Esophagus squamous epithelium (tissue), 4 donors: ENCODE measurements around the gene TMEM258.

Experiments used
- POLR2A ChIP-seq, 4 donors: fragments of 450-650 bp; IDR thresholded peaks; one replicate each; pipeline ENCODE4 v1.6.1; 2017; ENCODE audit warnings: antibody characterized with exemption in 4 of 4, mild to moderate bottlenecking in 4 of 4, moderate library complexity in 3 of 4
- TF ChIP-seq, protein P1 (sequence below), 6 experiments: fragments of 450-650 bp in 4 of 6; fragments of 200-600 bp in 2 of 6; sonication (generic) in 2 of 6; IDR thresholded peaks; one replicate each; pipeline ENCODE4 v1.5.1; 2016 to 2019; ENCODE audit warnings: antibody characterized with exemption in 6 of 6, mild to moderate bottlenecking in 4 of 6, moderate library complexity in 4 of 6

DNA sequence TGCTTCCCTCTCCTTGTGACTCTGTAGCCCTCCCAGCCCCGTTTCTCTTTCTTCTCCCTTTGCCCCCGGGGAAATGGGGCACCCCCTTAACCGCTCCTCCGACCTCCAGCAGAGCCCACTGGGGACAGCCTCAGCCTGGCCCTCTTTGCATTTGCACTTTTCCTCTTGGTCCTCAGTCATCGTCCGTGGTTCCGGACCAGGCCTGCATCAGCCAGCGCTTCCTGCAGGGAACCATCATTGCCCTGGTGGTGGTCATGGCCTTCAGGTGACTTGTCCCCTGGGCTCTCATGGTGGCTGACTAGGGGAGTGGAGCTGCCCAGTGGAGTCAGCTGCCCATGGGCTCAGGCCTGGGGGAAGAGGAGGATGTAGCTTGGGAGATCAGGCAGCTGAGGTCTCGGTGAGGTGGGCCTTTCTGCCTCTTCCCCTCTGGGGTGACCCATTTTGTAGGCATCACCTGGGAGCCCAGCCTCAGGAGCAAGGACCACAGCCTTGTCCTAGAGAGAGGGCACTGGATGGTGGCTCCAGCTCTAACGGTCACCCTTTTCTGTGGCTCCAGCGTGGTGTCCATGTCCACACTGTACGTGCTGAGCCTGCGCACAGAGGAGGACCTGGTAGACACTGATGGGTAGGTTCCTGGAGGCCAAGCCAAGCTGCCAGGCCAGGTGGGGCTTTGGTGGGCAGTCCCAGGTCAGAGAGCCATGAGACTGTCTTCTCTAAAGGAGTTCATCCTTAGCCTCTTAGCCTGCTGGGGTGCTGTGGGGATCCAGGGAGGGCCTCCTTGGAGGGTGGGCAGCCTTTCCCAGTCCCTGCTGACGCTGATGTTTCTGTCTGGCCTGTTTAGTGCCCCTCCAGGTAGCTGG lies 12.5 kb downstream of the TMEM258 start:
- no peak for TF ChIP-seq POLR2A (IDR thresholded peaks at IDR 0.05)
- TF ChIP-seq, protein P1, sequence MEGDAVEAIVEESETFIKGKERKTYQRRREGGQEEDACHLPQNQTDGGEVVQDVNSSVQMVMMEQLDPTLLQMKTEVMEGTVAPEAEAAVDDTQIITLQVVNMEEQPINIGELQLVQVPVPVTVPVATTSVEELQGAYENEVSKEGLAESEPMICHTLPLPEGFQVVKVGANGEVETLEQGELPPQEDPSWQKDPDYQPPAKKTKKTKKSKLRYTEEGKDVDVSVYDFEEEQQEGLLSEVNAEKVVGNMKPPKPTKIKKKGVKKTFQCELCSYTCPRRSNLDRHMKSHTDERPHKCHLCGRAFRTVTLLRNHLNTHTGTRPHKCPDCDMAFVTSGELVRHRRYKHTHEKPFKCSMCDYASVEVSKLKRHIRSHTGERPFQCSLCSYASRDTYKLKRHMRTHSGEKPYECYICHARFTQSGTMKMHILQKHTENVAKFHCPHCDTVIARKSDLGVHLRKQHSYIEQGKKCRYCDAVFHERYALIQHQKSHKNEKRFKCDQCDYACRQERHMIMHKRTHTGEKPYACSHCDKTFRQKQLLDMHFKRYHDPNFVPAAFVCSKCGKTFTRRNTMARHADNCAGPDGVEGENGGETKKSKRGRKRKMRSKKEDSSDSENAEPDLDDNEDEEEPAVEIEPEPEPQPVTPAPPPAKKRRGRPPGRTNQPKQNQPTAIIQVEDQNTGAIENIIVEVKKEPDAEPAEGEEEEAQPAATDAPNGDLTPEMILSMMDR (IDR thresholded peaks at IDR 0.05): no peak
